Measurements from ENCODE around the gene OSBPL6.

The OSBPL6 gene

DNA sequence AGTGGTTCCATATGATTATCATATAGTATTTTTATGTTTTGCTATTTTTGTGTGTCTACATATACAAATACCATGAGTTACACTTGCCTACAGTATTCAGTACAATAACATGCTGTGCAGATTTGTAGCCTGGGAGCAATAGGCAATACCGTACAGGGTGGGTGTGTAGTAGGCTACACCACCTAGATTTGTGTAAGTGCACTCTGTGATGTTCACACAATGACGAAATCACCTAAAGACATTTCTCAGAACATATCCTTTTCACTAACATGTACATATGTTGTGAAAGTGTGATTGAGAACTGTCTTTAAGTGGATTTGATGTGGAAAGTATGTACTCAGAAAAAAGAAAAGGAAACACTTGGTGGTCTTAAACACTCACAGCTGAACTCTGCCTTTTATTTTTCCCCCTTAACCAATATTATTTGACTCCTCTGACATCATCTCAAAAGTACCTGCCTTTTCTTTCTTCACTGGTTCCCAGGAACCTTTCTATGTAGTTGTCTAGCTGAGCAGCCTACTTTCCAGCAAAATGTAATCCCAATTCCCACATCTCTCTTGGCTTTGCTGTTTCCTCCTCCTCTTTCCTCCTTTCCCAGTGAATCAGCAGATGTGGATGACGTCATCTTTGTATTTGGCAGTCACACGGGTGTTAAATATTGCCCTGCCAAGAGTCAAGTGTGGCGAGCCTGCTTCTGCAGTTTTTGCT is 47.7 kb downstream of the OSBPL6 start (continued):
- TF ChIP-seq, protein P1, sequence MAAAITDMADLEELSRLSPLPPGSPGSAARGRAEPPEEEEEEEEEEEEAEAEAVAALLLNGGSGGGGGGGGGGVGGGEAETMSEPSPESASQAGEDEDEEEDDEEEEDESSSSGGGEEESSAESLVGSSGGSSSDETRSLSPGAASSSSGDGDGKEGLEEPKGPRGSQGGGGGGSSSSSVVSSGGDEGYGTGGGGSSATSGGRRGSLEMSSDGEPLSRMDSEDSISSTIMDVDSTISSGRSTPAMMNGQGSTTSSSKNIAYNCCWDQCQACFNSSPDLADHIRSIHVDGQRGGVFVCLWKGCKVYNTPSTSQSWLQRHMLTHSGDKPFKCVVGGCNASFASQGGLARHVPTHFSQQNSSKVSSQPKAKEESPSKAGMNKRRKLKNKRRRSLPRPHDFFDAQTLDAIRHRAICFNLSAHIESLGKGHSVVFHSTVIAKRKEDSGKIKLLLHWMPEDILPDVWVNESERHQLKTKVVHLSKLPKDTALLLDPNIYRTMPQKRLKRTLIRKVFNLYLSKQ (tag by site-specific recombination; IDR thresholded peaks at IDR 0.05; ENCODE audit: borderline replicate concordance): no peak
- TF ChIP-seq, protein P2, sequence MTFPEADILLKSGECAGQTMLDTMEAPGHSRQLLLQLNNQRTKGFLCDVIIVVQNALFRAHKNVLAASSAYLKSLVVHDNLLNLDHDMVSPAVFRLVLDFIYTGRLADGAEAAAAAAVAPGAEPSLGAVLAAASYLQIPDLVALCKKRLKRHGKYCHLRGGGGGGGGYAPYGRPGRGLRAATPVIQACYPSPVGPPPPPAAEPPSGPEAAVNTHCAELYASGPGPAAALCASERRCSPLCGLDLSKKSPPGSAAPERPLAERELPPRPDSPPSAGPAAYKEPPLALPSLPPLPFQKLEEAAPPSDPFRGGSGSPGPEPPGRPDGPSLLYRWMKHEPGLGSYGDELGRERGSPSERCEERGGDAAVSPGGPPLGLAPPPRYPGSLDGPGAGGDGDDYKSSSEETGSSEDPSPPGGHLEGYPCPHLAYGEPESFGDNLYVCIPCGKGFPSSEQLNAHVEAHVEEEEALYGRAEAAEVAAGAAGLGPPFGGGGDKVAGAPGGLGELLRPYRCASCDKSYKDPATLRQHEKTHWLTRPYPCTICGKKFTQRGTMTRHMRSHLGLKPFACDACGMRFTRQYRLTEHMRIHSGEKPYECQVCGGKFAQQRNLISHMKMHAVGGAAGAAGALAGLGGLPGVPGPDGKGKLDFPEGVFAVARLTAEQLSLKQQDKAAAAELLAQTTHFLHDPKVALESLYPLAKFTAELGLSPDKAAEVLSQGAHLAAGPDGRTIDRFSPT (tag by site-specific recombination; IDR thresholded peaks at IDR 0.05): no peak
- TF ChIP-seq ZNF621 (tag by site-specific recombination; IDR thresholded peaks at IDR 0.05) (no peak), TRIM28 (IDR thresholded peaks at IDR 0.05; ENCODE audit: borderline replicate concordance, low read length) (no peak; the same call in 1 of the 2 replicates), ZNF335 (tag by site-specific recombination; conservative IDR thresholded peaks at IDR 0.05) (peak; percentile 59), ZNF404 (tag by site-specific recombination; IDR thresholded peaks at IDR 0.05) (no peak), SETDB1 (IDR thresholded peaks at IDR 0.05; ENCODE audit: insufficient read length, low read length) (no peak), ZNF221 (tag by site-specific recombination; IDR thresholded peaks at IDR 0.05; ENCODE audit: borderline replicate concordance) (no peak), ZNF423 (tag by site-specific recombination; IDR thresholded peaks at IDR 0.05) (no peak), ZNF629 (tag by site-specific recombination; IDR thresholded peaks at IDR 0.05) (peak; percentile 95), ZNF138 (tag by site-specific recombination; IDR thresholded peaks at IDR 0.05; ENCODE audit: borderline replicate concordance) (no peak), ZNF140 (tag by site-specific recombination; IDR thresholded peaks at IDR 0.05) (no peak), ZNF311 (tag by site-specific recombination; IDR thresholded peaks at IDR 0.05; ENCODE audit: borderline replicate concordance) (no peak), BCL11B (tag by site-specific recombination; IDR thresholded peaks at IDR 0.05; ENCODE audit: low read depth) (no peak), ZNF394 (tag by site-specific recombination; IDR thresholded peaks at IDR 0.05; ENCODE audit: borderline replicate concordance) (no peak; the same call in 1 of the 2 replicates)
- TF ChIP-seq, protein P3, sequence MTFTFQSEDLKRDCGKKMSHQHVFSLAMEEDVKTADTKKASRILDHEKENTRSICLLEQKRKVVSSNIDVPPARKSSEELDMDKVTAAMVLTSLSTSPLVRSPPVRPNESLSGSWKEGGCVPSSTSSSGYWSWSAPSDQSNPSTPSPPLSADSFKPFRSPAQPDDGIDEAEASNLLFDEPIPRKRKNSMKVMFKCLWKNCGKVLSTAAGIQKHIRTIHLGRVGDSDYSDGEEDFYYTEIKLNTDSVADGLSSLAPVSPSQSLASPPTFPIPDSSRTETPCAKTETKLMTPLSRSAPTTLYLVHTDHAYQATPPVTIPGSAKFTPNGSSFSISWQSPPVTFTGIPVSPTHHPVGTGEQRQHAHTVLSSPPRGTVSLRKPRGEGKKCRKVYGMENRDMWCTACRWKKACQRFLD (tag by site-specific recombination; IDR thresholded peaks at IDR 0.05): no peak
- TF ChIP-seq, protein P4, sequence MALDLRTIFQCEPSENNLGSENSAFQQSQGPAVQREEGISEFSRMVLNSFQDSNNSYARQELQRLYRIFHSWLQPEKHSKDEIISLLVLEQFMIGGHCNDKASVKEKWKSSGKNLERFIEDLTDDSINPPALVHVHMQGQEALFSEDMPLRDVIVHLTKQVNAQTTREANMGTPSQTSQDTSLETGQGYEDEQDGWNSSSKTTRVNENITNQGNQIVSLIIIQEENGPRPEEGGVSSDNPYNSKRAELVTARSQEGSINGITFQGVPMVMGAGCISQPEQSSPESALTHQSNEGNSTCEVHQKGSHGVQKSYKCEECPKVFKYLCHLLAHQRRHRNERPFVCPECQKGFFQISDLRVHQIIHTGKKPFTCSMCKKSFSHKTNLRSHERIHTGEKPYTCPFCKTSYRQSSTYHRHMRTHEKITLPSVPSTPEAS (tag by site-specific recombination; IDR thresholded peaks at IDR 0.05): peak; percentile 40; the same call in 1 of the 2 replicates
- TF ChIP-seq, protein P5, sequence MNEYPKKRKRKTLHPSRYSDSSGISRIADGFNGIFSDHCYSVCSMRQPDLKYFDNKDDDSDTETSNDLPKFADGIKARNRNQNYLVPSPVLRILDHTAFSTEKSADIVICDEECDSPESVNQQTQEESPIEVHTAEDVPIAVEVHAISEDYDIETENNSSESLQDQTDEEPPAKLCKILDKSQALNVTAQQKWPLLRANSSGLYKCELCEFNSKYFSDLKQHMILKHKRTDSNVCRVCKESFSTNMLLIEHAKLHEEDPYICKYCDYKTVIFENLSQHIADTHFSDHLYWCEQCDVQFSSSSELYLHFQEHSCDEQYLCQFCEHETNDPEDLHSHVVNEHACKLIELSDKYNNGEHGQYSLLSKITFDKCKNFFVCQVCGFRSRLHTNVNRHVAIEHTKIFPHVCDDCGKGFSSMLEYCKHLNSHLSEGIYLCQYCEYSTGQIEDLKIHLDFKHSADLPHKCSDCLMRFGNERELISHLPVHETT (tag by site-specific recombination; IDR thresholded peaks at IDR 0.05): peak; percentile 61
- TF ChIP-seq, protein P6, sequence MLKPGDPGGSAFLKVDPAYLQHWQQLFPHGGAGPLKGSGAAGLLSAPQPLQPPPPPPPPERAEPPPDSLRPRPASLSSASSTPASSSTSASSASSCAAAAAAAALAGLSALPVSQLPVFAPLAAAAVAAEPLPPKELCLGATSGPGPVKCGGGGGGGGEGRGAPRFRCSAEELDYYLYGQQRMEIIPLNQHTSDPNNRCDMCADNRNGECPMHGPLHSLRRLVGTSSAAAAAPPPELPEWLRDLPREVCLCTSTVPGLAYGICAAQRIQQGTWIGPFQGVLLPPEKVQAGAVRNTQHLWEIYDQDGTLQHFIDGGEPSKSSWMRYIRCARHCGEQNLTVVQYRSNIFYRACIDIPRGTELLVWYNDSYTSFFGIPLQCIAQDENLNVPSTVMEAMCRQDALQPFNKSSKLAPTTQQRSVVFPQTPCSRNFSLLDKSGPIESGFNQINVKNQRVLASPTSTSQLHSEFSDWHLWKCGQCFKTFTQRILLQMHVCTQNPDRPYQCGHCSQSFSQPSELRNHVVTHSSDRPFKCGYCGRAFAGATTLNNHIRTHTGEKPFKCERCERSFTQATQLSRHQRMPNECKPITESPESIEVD (tag by site-specific recombination; IDR thresholded peaks at IDR 0.05): peak; percentile 50
- TF ChIP-seq, protein P7, sequence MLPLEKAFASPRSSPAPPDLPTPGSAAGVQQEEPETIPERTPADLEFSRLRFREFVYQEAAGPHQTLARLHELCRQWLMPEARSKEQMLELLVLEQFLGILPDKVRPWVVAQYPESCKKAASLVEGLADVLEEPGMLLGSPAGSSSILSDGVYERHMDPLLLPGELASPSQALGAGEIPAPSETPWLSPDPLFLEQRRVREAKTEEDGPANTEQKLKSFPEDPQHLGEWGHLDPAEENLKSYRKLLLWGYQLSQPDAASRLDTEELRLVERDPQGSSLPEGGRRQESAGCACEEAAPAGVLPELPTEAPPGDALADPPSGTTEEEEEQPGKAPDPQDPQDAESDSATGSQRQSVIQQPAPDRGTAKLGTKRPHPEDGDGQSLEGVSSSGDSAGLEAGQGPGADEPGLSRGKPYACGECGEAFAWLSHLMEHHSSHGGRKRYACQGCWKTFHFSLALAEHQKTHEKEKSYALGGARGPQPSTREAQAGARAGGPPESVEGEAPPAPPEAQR (tag by site-specific recombination; IDR thresholded peaks at IDR 0.05): no peak
- TF ChIP-seq, protein P8, sequence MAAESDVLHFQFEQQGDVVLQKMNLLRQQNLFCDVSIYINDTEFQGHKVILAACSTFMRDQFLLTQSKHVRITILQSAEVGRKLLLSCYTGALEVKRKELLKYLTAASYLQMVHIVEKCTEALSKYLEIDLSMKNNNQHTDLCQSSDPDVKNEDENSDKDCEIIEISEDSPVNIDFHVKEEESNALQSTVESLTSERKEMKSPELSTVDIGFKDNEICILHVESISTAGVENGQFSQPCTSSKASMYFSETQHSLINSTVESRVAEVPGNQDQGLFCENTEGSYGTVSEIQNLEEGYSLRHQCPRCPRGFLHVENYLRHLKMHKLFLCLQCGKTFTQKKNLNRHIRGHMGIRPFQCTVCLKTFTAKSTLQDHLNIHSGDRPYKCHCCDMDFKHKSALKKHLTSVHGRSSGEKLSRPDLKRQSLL (tag by site-specific recombination; IDR thresholded peaks at IDR 0.05): no peak
- TF ChIP-seq, protein P9, sequence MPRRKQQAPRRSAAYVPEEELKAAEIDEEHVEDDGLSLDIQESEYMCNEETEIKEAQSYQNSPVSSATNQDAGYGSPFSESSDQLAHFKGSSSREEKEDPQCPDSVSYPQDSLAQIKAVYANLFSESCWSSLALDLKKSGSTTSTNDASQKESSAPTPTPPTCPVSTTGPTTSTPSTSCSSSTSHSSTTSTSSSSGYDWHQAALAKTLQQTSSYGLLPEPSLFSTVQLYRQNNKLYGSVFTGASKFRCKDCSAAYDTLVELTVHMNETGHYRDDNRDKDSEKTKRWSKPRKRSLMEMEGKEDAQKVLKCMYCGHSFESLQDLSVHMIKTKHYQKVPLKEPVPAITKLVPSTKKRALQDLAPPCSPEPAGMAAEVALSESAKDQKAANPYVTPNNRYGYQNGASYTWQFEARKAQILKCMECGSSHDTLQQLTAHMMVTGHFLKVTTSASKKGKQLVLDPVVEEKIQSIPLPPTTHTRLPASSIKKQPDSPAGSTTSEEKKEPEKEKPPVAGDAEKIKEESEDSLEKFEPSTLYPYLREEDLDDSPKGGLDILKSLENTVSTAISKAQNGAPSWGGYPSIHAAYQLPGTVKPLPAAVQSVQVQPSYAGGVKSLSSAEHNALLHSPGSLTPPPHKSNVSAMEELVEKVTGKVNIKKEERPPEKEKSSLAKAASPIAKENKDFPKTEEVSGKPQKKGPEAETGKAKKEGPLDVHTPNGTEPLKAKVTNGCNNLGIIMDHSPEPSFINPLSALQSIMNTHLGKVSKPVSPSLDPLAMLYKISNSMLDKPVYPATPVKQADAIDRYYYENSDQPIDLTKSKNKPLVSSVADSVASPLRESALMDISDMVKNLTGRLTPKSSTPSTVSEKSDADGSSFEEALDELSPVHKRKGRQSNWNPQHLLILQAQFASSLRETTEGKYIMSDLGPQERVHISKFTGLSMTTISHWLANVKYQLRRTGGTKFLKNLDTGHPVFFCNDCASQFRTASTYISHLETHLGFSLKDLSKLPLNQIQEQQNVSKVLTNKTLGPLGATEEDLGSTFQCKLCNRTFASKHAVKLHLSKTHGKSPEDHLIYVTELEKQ (tag by site-specific recombination; IDR thresholded peaks at IDR 0.05; ENCODE audit: borderline replicate concordance): peak; percentile 75; the same call in 1 of the 2 replicates

Measured in HEK293 (cell line).